Mesenchymal stem cell (in vitro differentiated cells and primary cell): ENCODE results near the gene MIPOL1. TPM values are rescaled to one million over a fixed set of nuclear protein-coding genes. Genes with fewer than 3 reads are reported as not detected.

Experiments used
- DNase-seq: peaks from one replicate; pipeline ENCODE4 v3.0.0-alpha.2; 2013
- H2AFZ ChIP-seq: one replicate; pipeline ENCODE4 v1.6.1; 2013; ENCODE audit warnings: low read depth, mild to moderate bottlenecking, control low read depth, inconsistent platforms, low read length, moderate library complexity
- H2AK5ac ChIP-seq: 2 replicates; pipeline ENCODE4 v1.6.1; 2013; ENCODE audit warnings: low read length, moderate library complexity, mild to moderate bottlenecking, inconsistent platforms; ENCODE audit not compliant: severe bottlenecking
- H2BK120ac ChIP-seq: one replicate; pipeline ENCODE4 v1.6.1; 2013; ENCODE audit warnings: low read depth, mild to moderate bottlenecking, inconsistent platforms, low read length, moderate library complexity
- H2BK12ac ChIP-seq, 2 experiments: one replicate each; pipeline ENCODE4 v1.6.1; 2013; ENCODE audit warnings: inconsistent platforms in 2 of 2, low read length in 2 of 2, mild to moderate bottlenecking in 2 of 2, moderate library complexity in 2 of 2, control low read depth in 1 of 2
- H2BK15ac ChIP-seq: one replicate; pipeline ENCODE4 v1.6.1; 2013; ENCODE audit warnings: mild to moderate bottlenecking, low read depth, inconsistent platforms; ENCODE audit not compliant: poor library complexity, severe bottlenecking
- H2BK5ac ChIP-seq: 2 replicates; pipeline ENCODE4 v1.6.1; 2013; ENCODE audit warnings: low read depth, mild to moderate bottlenecking, low read length, control low read depth, inconsistent platforms; ENCODE audit not compliant: poor library complexity, severe bottlenecking
- H3K14ac ChIP-seq, 2 experiments: one replicate each; pipeline ENCODE4 v1.6.1; 2013; ENCODE audit warnings: inconsistent platforms in 2 of 2, low read length in 2 of 2, control low read depth in 1 of 2, mild to moderate bottlenecking in 1 of 2, moderate library complexity in 1 of 2
- H3K18ac ChIP-seq, 2 experiments: one replicate each; pipeline ENCODE4 v1.6.1; 2013; ENCODE audit warnings: inconsistent platforms in 2 of 2, low read length in 2 of 2, control low read depth in 1 of 2, low read depth in 1 of 2, mild to moderate bottlenecking in 1 of 2
- H3K23ac ChIP-seq, 2 experiments: one replicate each; pipeline ENCODE4 v1.6.1; 2013; ENCODE audit warnings: inconsistent platforms in 2 of 2, low read length in 2 of 2, mild to moderate bottlenecking in 2 of 2, moderate library complexity in 2 of 2, control low read depth in 1 of 2
- H3K27ac ChIP-seq: 2 replicates; pipeline ENCODE4 v1.5.1; 2013; ENCODE audit warnings: mild to moderate bottlenecking, moderate library complexity, low read length, control low read depth, inconsistent platforms; ENCODE audit not compliant: poor library complexity, severe bottlenecking
- H3K27me3 ChIP-seq, 2 experiments: 2 replicates each; pipeline versions ENCODE4 v1.6.1 to v1.7.0; 2013; ENCODE audit warnings: low read length in 2 of 2, mild to moderate bottlenecking in 2 of 2, moderate library complexity in 2 of 2, control low read depth in 1 of 2, inconsistent platforms in 1 of 2; ENCODE audit not compliant: control insufficient read depth in 1 of 2, insufficient read depth in 1 of 2
- H3K36me3 ChIP-seq, 2 experiments: 2 replicates each; pipeline versions ENCODE4 v1.6.1 to v1.7.0; 2013; ENCODE audit warnings: low read length in 2 of 2, control low read depth in 1 of 2, inconsistent platforms in 1 of 2, low read depth in 1 of 2, mild to moderate bottlenecking in 1 of 2; ENCODE audit not compliant: insufficient read depth in 2 of 2, control insufficient read depth in 1 of 2
- H3K4ac ChIP-seq, 2 experiments: one replicate each; pipeline ENCODE4 v1.6.1; 2013; ENCODE audit warnings: inconsistent platforms in 2 of 2, low read length in 2 of 2, mild to moderate bottlenecking in 2 of 2, moderate library complexity in 2 of 2, control low read depth in 1 of 2, low read depth in 1 of 2
- H3K4me1 ChIP-seq: 2 replicates; pipeline ENCODE4 v1.6.1; 2013; ENCODE audit warnings: low read depth, low read length, control low read depth; ENCODE audit not compliant: control insufficient read depth, insufficient read depth
- H3K4me2 ChIP-seq: 2 replicates; pipeline ENCODE4 v1.6.1; 2013; ENCODE audit warnings: low read length, mild to moderate bottlenecking, inconsistent platforms; ENCODE audit not compliant: poor library complexity, severe bottlenecking
- H3K4me3 ChIP-seq, 2 experiments: 2 replicates each; pipeline versions ENCODE4 v1.5.1 to v1.7.0; 2013; ENCODE audit warnings: low read length in 2 of 2, mild to moderate bottlenecking in 2 of 2, control low read depth in 1 of 2, low read depth in 1 of 2; ENCODE audit not compliant: insufficient read depth in 1 of 2
- H3K79me1 ChIP-seq: replicated peaks from 2 replicates; pipeline ENCODE4 v1.6.1; 2013; ENCODE audit warnings: mild to moderate bottlenecking, control low read depth, low read length, inconsistent platforms; ENCODE audit not compliant: poor library complexity, severe bottlenecking
- H3K9ac ChIP-seq: 2 replicates; pipeline ENCODE4 v1.7.0; 2013; ENCODE audit warnings: mild to moderate bottlenecking, low read length, moderate library complexity
- H3K9me3 ChIP-seq: 2 replicates; pipeline ENCODE4 v1.7.0; 2013; ENCODE audit warnings: mild to moderate bottlenecking, low read length; ENCODE audit not compliant: control insufficient read depth
- H4K8ac ChIP-seq: one replicate; pipeline ENCODE4 v1.6.1; 2013; ENCODE audit warnings: inconsistent platforms, mild to moderate bottlenecking, low read length, moderate library complexity
- H4K91ac ChIP-seq: one replicate; pipeline ENCODE4 v1.6.1; 2013; ENCODE audit warnings: mild to moderate bottlenecking, low read length, inconsistent platforms
- WGBS: methylation state at CpG from one replicate; pipeline ENCODE4 v1.1.7; 2013; ENCODE audit warnings: mixed read lengths; 5-methylcytosine and 5-hydroxymethylcytosine counted together
- polyA plus RNA-seq, 2 experiments: library from polyadenylated mRNA; stranded (reverse); fragments of 200-250 nt; gene quantifications; one replicate each; pipeline ENCODE4 v1.2.3, GENCODE V29; 2013

The MIPOL1 gene, protein sequence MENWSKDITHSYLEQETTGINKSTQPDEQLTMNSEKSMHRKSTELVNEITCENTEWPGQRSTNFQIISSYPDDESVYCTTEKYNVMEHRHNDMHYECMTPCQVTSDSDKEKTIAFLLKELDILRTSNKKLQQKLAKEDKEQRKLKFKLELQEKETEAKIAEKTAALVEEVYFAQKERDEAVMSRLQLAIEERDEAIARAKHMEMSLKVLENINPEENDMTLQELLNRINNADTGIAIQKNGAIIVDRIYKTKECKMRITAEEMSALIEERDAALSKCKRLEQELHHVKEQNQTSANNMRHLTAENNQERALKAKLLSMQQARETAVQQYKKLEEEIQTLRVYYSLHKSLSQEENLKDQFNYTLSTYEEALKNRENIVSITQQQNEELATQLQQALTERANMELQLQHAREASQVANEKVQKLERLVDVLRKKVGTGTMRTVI
- 11.6 TPM for polyA plus RNA-seq (2013, experiment 1 of 2)
- polyA plus RNA-seq (2013, experiment 2 of 2): 11.1 TPM

DNA sequence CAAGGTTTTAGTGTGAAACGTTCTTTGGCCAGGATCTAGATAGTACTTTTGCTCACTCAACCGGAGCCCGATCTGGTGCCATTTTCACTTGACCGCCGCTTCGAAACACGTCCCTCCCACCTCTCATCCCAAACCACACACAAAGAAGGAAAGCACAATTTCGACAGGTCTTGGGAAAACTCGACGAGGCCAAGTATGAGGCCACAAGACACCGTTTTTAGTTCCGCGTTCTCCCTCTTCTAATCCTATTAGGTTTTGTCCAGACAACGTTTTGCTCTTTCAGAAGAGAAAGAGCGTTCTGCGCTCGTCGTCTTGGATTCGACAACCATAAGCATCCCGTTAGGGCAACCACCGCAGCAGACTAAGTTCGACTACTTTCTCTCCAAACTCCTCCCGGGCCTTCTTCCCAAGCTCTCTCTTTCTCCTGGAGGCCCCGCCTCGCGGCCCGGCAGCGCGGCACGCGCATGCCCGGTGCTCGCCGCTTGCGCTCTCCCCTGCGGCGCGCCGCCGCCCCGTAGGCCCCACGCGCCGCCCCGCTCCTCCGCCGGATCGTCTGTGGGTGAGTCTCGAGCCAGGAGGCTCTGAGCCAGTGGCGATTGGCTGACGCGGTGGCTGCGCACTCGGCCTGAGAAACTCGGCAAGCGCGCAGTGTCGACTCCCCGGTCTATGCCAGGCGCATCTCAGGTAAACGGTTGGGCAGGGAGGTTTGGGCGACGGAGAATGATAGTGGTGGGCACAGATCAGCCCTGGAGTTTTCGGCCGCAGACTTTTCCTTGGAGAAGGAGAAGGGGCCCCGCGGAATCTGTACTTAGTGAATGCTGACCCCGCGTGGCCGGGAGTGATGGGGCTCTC, at the start of gene MIPOL1:
Gene MIPOL1 (plus strand): TSS at position 517 of the 852 bp plus-strand sequence. CDS start 49,952 bp downstream, outside the sequence.
- Histone ChIP-seq H3K4me1 (peaks cover 2% of the 10 kb centered on the region), H2BK15ac (peak within 1 kb of the TSS; percentile 83), H2BK12ac (peak within 1 kb of the TSS; percentile 77 to 82), H2BK120ac (peak within 1 kb of the TSS; percentile 92), H3K9ac (peak within 1 kb of the TSS; percentile 99), H3K23ac (no peak within 1 kb of the TSS), H3K14ac (peak within 1 kb of the TSS in 1 of 2 experiments; percentile 97), H3K27ac (peak within 1 kb of the TSS; percentile 92), H3K4ac (peak within 1 kb of the TSS; percentile 81 to 94), H3K27me3 (no peaks in the 10 kb centered on the region), H2BK5ac (peak within 1 kb of the TSS; percentile 71), H3K36me3 (no peaks in the 10 kb centered on the region), H4K91ac (peak within 1 kb of the TSS; percentile 91), H3K4me3 (peak within 1 kb of the TSS; percentile 79 to 94), H4K8ac (peak within 1 kb of the TSS; percentile 98), H2AK5ac (no peak within 1 kb of the TSS), H3K9me3 (no peaks in the 10 kb centered on the region), H3K79me1 (peaks cover 11% of the 10 kb centered on the region), H3K18ac (peak within 1 kb of the TSS; percentile 86 to 97), H2AFZ (peak within 1 kb of the TSS; percentile 93), H3K4me2 (peak within 1 kb of the TSS; percentile 99)
- DNase-seq: peak; percentile 91
- whole genome bisulfite sequencing: 1% methylated on average over 70 of the region's 70 CpGs

DNA sequence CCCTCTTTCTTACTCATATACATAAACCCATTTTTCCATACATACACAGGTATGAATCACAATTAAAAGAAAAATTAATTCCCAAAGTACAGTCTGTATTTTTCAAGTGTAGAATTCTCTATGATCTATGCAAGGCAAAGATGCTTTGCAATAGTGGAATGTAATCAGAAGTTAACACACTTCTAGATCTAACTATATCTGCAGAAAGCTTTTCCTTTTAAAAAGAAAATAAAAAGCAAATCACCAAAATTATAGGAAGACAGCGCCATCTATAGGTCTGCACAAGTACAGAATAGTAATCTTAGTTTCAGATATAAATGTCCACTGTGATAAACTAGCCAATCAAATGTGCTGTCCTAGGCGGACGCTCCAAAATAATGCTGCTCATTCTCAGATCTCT, 47.3 kb upstream of the MIPOL1 start:
- Histone ChIP-seq H3K4me3 (no peak overlapping the region), H4K8ac (no peak overlapping the region), H3K18ac (no peak overlapping the region), H3K4me2 (no peak overlapping the region), H2AK5ac (no peak overlapping the region), H3K23ac (no peak overlapping the region), H4K91ac (no peak overlapping the region), H3K14ac (no peak overlapping the region), H3K79me1 (no peaks in the 10 kb centered on the region), H2BK12ac (no peak overlapping the region), H3K27me3 (peaks cover 0 to 7% of the 10 kb centered on the region in 2 experiments), H3K4ac (no peak overlapping the region), H3K4me1 (no peaks in the 10 kb centered on the region), H3K9me3 (peaks cover 7% of the 10 kb centered on the region), H2BK5ac (no peak overlapping the region), H2BK120ac (no peak overlapping the region), H3K36me3 (peaks cover 0 to 2% of the 10 kb centered on the region in 2 experiments), H2BK15ac (no peak overlapping the region), H3K27ac (no peak overlapping the region), H3K9ac (no peak overlapping the region), H2AFZ (no peak overlapping the region)
- peak; percentile 60 for DNase-seq
- WGBS: 2% methylated on average over 2 of the region's 3 CpGs

DNA sequence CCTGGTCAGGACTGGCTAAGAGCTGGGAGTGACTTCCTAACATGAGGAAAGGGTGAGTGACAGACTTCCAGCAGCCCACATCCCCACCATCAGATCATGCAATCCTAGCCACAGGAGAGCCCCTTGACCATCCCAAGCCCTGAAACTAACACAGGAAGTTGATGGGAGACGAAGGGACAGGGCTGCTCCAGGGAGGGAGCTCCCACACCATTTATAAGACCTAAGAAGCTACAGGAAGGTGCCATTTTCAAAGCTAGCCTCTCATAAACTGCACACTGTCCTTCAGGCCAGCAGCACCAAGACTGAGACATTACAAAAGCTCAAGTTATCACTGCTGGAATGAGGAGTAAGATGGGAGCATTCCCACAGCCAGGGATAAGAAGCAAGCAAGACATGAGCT, 44.7 kb upstream of the MIPOL1 start:
- no peak overlapping the region for H4K8ac ChIP-seq
- H3K27ac ChIP-seq: no peak overlapping the region
- H3K4ac ChIP-seq: no peak overlapping the region
- H3K14ac ChIP-seq: no peak overlapping the region
- no peak overlapping the region for H3K18ac ChIP-seq
- H2BK12ac ChIP-seq: no peak overlapping the region
- no peak overlapping the region for H2AK5ac ChIP-seq
- no peak overlapping the region for H2AFZ ChIP-seq
- no peak overlapping the region for H2BK5ac ChIP-seq
- peaks cover 11% of the 10 kb centered on the region for H3K9me3 ChIP-seq
- H3K4me2 ChIP-seq: no peak overlapping the region
- peaks cover 0 to 7% of the 10 kb centered on the region in 2 experiments for H3K27me3 ChIP-seq
- no peaks in the 10 kb centered on the region for H3K4me1 ChIP-seq
- H3K23ac ChIP-seq: no peak overlapping the region
- H3K79me1 ChIP-seq: no peaks in the 10 kb centered on the region
- H4K91ac ChIP-seq: no peak overlapping the region
- no peak overlapping the region for H2BK15ac ChIP-seq
- DNase-seq: no peak
- H3K4me3 ChIP-seq: no peak overlapping the region
- H3K36me3 ChIP-seq: peaks cover 0 to 2% of the 10 kb centered on the region in 2 experiments
- H3K9ac ChIP-seq: no peak overlapping the region
- no peak overlapping the region for H2BK120ac ChIP-seq
- 88% methylated on average over 1 of the region's 1 CpG for WGBS

DNA sequence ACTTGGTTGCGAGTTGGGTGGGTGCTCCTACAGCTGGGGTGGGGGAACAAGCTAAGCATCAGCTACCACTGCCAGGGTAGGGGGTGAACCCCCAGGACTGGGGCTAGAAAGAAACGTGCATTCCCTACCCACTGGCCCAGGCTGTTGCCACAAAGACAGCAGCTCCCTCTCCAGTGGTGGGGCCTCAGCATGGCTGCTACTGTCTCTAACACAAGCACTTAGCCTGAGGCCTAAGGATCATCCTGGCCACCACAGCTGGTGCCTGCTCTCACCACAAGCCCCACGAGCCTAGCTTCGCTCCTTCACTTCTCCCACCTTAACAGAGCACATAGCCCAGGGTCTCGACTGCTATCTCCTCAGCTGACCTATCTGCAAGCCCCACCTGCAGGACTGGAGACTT, 44.3 kb upstream of the MIPOL1 start:
- H3K14ac ChIP-seq: no peak overlapping the region
- no peaks in the 10 kb centered on the region for H3K79me1 ChIP-seq
- H2BK12ac ChIP-seq: no peak overlapping the region
- no peak overlapping the region for H2BK120ac ChIP-seq
- no peak overlapping the region for H3K4me3 ChIP-seq
- H4K91ac ChIP-seq: no peak overlapping the region
- peaks cover 0 to 2% of the 10 kb centered on the region in 2 experiments for H3K36me3 ChIP-seq
- H3K9me3 ChIP-seq: peaks cover 11% of the 10 kb centered on the region
- no peak overlapping the region for H3K9ac ChIP-seq
- H3K27ac ChIP-seq: no peak overlapping the region
- H2BK15ac ChIP-seq: no peak overlapping the region
- DNase-seq: no peak
- H3K27me3 ChIP-seq: peaks cover 0 to 7% of the 10 kb centered on the region in 2 experiments
- no peak overlapping the region for H4K8ac ChIP-seq
- no peak overlapping the region for H3K4me2 ChIP-seq
- 85% methylated on average over 5 of the region's 5 CpGs for WGBS
- H3K23ac ChIP-seq: no peak overlapping the region
- no peak overlapping the region for H3K18ac ChIP-seq
- no peak overlapping the region for H2AFZ ChIP-seq
- no peaks in the 10 kb centered on the region for H3K4me1 ChIP-seq
- no peak overlapping the region for H3K4ac ChIP-seq
- H2BK5ac ChIP-seq: no peak overlapping the region
- H2AK5ac ChIP-seq: no peak overlapping the region
